DMS 273 (cell line): ENCODE results near the gene ELL.
"Not testable (repeated sequence)": the region's sequence is repeated elsewhere in the genome, so short reads cannot be mapped to it uniquely, and the experiment has no call there.

Source experiments
- DNase-seq: peaks from one replicate; lab custom pipeline; 2025; ENCODE audit not compliant: unreplicated experiment; lab: John Stamatoyannopoulos, UW

ELL gene

GRCh38 chr19:18405754-18406153, 116.1 kb downstream of the ELL start:
- DNase-seq, result not testable (repeated sequence)

DNA sequence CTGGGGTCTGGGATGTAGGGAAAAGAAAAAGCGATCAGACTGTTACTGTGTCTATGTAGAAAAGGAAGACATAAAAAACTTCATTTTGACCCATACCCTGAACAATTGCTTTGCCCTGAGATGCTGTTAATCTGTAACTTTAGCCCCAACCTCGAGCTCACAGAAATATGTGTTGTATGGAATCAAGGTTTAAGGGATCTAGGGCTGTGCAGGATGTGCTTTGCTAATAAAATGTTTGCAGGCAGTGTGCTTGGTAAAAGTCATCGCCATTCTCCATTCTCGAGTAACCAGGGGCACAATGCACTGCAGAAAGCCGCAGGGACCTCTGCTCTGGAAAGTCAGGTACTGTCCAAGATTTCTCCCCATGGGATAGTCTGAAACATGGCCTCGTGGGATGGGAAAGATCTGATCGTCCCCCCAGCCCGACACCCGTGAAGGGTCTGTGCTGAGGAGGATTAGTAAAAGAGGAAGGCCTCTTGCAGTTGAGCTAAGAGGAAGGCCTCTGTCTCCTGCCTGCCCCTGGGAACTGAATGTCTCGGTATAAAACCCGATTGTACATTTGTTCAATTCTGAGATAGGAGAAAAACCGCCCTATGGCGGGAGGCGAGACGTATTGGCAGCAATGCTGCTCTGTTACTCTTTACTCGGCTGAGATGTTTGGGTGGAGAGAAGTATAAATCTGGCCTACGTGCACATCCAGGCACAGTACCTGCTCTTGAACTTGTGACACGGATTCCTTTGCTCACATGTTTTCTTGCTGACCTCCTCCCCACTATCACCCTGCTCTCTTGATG, 119.2 kb downstream of the ELL start:
- DNase-seq, result not testable (repeated sequence)

GRCh38 chr19:18401580-18402112, 120.2 kb downstream of the ELL start:
- DNase-seq, result peak; percentile 69

GRCh38 chr19:18399008-18399407, 122.9 kb downstream of the ELL start:
- no peak for DNase-seq

GRCh38 chr19:18397242-18398202, 124.3 kb downstream of the ELL start, which contains the start of gene LRRC25:
Gene LRRC25 (minus strand): TSS chr19:18397622. CDS start chr19:18396963, 659 bp downstream.
- peak; percentile 71 for DNase-seq

DNA sequence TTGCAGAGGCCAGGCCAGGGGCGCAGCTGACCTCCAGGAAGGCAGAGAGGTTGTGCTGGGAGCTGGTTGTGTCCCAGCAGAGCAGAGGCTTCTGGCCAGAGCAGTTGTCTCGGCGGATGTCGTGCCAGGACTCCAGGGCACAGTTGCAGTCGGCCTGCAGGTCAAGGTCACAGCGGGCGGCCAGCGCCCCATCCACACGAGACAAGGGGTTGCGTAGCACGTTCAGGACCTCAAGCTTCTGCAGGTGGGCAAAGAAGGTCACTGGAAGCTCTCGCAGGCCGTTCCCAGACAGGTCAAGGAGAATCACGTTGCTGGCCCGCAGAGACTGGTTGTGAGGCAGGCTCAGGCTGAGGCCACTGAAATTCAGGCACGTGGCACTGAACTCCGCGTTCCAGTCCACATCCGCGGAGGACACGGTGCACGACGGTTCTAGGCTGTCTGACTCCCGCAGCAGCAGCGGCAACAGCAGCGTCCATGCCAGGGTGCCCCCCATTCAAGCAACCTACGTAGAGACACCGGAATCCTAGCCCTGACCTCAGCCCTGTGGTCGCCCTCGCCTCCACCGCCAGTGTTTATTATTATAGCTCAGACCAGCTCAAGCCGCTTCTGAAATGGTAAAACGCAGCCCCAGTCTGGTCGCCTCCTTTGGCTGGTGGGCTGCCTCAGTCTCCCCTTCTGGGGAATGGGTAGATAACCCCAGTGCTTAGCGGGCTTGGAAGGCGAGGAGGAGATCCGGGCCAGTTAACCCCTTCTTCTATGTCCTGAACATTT, 125.2 kb downstream of the ELL start:
- DNase-seq, result no peak

GRCh38 chr19:18393836-18394235, 128.0 kb downstream of the ELL start:
- DNase-seq, result no peak

DNA sequence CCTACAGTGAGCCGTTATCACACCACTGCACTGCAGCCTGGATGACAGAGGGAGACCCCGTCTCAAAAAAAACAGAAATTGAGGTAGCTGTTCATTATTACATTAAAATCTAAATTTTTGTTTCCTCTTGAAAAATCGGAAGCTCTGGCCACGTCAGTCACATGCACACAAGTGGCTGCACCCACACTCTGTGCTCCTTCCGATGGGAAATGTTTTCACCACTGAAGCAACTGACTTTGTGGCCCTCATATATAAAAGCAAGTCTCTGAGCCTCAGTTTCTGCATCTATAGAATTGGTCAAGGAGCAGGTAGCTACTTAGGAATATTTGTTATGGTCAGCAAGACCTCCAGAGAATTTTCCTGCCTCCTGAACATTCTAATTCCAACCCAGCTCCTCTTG, 128.9 kb downstream of the ELL start:
- DNase-seq, result no peak
